ENCODE data around the gene IGSF21.

- TF ChIP-seq MYC (IDR thresholded peaks at IDR 0.05; ENCODE audit: borderline replicate concordance, low read length) (no peak), CTCF (IDR thresholded peaks at IDR 0.05) (no peak), ZFP36 (IDR thresholded peaks at IDR 0.05; ENCODE audit: borderline replicate concordance, partially characterized antibody) (no peak), HMGXB4 (CRISPR knock-in tag; IDR thresholded peaks at IDR 0.05; ENCODE audit: borderline replicate concordance) (no peak), CHD4 (IDR thresholded peaks at IDR 0.05; ENCODE audit: borderline replicate concordance) (no peak), CEBPB (IDR thresholded peaks at IDR 0.05) (no peak), CBX2 (IDR thresholded peaks at IDR 0.05; ENCODE audit: borderline replicate concordance, low read depth) (no peak), EP300 (IDR thresholded peaks at IDR 0.05) (no peak), POLR2A (IDR thresholded peaks at IDR 0.05; ENCODE audit: low read length) (no peak), CHD2 (IDR thresholded peaks at IDR 0.05; ENCODE audit: low read length, partially characterized antibody) (no peak), RAD21 (conservative IDR thresholded peaks at IDR 0.05 in 1 of 2, IDR thresholded peaks at IDR 0.05 in 1 of 2) (no peak)
Measured at GRCh38 chr1:18073066-18073642, 34.4 kb upstream of the IGSF21 start.
